PFSK-1 (cell line): Measurements from ENCODE around the gene URGCP.

Source experiments
- FOXP2 ChIP-seq: optimal IDR thresholded peaks from 2 replicates; pipeline ENCODE3; 2011; ENCODE audit warnings: borderline replicate concordance, control low read depth, inconsistent platforms; ENCODE audit not compliant: insufficient read depth; ENCODE audit errors: extremely low read length, extremely low read depth
- POLR2AphosphoS5 ChIP-seq: IDR thresholded peaks from 2 replicates; pipeline ENCODE4 v1.6.1; 2012; ENCODE audit warnings: low read depth, mild to moderate bottlenecking, control low read depth, low read length, moderate library complexity
- SIN3A ChIP-seq: IDR thresholded peaks from 2 replicates; pipeline ENCODE4 v1.6.1; 2012; ENCODE audit warnings: mild to moderate bottlenecking, low read length, moderate library complexity, borderline replicate concordance; ENCODE audit not compliant: insufficient read depth
- TAF1 ChIP-seq: IDR thresholded peaks from 2 replicates; pipeline ENCODE4 v1.6.1; 2012; ENCODE audit warnings: low read length, control low read depth, borderline replicate concordance; ENCODE audit not compliant: insufficient read depth
- TF ChIP-seq, protein P1 (sequence below), 2 experiments: IDR thresholded peaks; 2 replicates each; pipeline versions ENCODE4 v1.6.1 to v1.8.0; 2011 to 2012; ENCODE audit warnings: low read depth in 2 of 2, low read length in 2 of 2, control low read depth in 1 of 2, inconsistent platforms in 1 of 2, mild to moderate bottlenecking in 1 of 2, moderate library complexity in 1 of 2; ENCODE audit not compliant: insufficient read depth in 1 of 2

The URGCP gene

DNA sequence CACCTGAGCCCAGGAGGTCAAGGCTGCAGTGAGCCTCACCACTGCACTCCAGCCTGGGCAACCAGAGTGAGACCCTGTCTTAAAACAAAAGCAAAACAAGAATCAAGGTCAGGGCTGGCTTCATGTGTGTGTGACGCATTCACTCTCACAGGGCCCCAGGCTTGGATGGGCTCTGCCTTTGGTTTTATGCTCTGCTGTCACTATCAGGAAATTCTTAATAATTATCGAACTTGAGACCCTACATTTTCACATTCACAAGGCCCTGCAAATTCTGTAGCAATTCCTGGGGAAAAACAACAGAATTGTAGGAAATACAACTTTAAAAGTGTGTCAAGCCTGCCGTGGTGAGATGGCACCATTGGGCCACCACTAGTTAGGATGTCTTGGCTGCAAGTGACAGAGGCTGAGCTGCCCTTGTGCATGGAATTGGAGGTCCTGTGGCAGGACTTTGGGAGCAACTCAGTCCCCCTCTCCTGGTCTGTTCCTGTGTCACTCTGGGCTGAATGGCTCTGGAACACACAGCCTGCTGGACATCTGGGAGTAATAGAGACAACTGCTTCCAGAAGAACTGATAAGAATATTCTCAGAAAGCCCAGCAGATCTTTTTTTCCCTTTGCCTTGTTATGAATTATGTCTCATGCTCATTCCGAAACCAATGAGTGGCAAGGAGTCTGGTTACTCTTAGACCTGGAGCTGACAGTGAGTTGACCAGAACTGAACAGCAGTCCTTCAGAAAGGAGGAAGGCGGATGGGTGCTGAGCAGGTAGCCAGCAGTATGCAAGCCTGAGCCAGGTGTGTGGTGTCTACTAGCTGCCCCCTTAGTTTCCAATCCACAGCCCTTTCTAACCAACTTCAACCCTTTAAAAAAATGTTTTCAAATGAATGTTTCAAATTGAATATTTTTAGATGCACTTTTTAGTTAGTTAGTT, 23.4 kb upstream of the URGCP start:
- TF ChIP-seq, protein P1, sequence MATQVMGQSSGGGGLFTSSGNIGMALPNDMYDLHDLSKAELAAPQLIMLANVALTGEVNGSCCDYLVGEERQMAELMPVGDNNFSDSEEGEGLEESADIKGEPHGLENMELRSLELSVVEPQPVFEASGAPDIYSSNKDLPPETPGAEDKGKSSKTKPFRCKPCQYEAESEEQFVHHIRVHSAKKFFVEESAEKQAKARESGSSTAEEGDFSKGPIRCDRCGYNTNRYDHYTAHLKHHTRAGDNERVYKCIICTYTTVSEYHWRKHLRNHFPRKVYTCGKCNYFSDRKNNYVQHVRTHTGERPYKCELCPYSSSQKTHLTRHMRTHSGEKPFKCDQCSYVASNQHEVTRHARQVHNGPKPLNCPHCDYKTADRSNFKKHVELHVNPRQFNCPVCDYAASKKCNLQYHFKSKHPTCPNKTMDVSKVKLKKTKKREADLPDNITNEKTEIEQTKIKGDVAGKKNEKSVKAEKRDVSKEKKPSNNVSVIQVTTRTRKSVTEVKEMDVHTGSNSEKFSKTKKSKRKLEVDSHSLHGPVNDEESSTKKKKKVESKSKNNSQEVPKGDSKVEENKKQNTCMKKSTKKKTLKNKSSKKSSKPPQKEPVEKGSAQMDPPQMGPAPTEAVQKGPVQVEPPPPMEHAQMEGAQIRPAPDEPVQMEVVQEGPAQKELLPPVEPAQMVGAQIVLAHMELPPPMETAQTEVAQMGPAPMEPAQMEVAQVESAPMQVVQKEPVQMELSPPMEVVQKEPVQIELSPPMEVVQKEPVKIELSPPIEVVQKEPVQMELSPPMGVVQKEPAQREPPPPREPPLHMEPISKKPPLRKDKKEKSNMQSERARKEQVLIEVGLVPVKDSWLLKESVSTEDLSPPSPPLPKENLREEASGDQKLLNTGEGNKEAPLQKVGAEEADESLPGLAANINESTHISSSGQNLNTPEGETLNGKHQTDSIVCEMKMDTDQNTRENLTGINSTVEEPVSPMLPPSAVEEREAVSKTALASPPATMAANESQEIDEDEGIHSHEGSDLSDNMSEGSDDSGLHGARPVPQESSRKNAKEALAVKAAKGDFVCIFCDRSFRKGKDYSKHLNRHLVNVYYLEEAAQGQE (IDR thresholded peaks at IDR 0.05; ENCODE audit: insufficient read depth in 1 of 2, low read depth in 2 of 2, low read length in 2 of 2) = no peak
- TF ChIP-seq TAF1 (no peak), POLR2AphosphoS5 (no peak), FOXP2 (no peak)

DNA sequence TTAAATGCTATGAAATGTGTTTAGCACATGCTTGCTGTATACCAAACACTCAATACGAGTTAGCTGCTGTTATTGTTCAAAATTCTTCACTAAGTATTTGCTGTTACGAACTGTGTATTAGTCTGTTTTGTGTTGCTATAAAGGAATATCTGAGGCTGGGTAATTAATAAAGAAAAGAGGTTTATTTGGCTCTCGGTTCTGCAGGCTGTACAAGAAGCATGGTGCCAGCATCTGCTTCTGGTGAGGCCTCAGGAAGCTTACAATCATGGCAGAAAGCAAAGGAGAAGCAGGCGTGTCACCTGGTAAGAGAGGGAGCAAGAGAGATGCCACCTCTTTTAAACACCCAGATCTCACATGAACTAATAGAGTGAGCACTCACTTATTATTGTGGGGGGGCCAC, 21.4 kb upstream of the URGCP start:
- no peak for TF ChIP-seq SIN3A
- TF ChIP-seq TAF1 = no peak
- no peak for TF ChIP-seq FOXP2
- TF ChIP-seq, protein P1 (IDR thresholded peaks at IDR 0.05; ENCODE audit: insufficient read depth in 1 of 2, low read depth in 2 of 2, low read length in 2 of 2) = no peak
- TF ChIP-seq POLR2AphosphoS5 = no peak

DNA sequence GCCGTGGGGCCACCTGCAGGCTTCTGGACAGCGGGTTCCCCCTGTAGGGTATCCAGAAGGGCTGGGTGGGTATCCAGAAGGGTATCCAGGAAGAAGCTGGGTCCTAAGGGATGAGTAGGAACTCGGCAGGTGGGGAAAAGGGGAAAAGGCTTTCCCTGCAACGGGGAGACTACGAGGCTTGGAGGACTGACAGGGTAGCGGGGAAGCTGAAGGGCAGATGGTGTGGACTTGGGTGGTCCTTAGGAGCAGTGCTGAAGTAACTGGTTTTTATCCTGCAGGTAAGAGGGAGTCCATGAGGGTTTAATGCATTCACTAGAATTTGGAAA, 20.4 kb upstream of the URGCP start:
- no peak for TF ChIP-seq FOXP2
- TF ChIP-seq, protein P1 (IDR thresholded peaks at IDR 0.05; ENCODE audit: insufficient read depth in 1 of 2, low read depth in 2 of 2, low read length in 2 of 2) = 0 out of 4 replicates have a peak, but pooled peaks of 1 of the 2 experiments have one; percentile 40

DNA sequence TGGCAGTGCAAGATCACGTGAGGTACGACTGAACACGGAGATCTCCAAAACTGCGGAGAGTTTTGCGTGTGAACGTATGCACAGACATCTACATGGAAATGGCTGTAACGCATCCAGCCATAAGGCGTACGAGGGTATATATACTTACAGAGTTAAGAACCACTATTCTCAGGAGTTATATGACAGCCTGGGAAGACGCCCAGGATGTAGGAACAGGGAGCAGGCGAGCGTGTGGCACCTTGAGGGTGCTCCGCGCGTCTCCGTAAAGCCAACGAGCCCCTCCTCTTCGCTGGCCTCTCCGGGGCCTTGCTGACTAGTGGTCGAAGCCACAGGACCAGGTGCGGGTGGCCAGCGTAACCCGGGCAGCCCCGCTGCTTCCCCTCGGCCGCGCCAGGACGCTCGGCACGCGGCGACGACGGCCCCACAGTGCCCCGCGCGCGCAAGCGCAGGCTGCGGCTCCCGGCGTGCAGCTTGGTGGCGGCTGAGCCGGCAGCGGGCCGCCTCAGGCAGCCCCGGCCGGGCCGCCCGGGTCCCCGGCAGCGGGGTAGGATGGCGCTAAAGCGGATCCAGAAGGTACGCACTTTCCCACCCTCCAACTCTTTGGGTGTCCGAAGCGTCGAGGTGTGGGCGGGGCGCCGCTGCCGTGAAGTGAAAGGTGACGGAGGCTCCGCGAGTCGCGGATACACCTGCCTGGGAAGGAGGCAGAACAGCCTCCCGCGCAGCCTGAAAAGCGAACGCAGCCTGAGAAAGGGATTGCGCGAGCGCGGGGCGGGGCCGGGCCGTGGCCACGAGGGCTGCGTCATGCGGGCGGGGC, 19.8 kb upstream of the URGCP start, which contains the start of gene UBE2D4:
TSS of gene UBE2D4 (plus strand) at position 453 of the 814 bp plus-strand sequence. CDS start at position 550, 97 bp downstream.
- TF ChIP-seq SIN3A = no peak
- TF ChIP-seq POLR2AphosphoS5 = peak; percentile 89
- TF ChIP-seq FOXP2 = peak; percentile 55
- TF ChIP-seq, protein P1 (IDR thresholded peaks at IDR 0.05; ENCODE audit: insufficient read depth in 1 of 2, low read depth in 2 of 2, low read length in 2 of 2) = peak in 1 of 2 experiments; percentile 10; a peak in 1 of 4 replicates
- peak; percentile 60; the same call in 1 of the 2 replicates for TF ChIP-seq TAF1
